Fibroblast of mammary gland (primary cell): ENCODE results near the gene TLCD2.
"Not testable (repeated sequence)": the region's sequence is repeated elsewhere in the genome, so short reads cannot be mapped to it uniquely, and the experiment has no call there.

Source experiments
- DNase-seq: peaks from one replicate; pipeline ENCODE4 v3.0.0-alpha.2; 2010; ENCODE audit warnings: low read depth
- H3K4me3 ChIP-seq: 2 replicates; pipeline ENCODE4 v1.5.1; 2011; ENCODE audit warnings: low read depth, mild to moderate bottlenecking, low read length, moderate library complexity; ENCODE audit not compliant: control insufficient read depth
- TF ChIP-seq, protein P1 (sequence below): conservative IDR thresholded peaks from 2 replicates; pipeline ENCODE4 v1.5.1; 2011; ENCODE audit warnings: low read depth, low read length, inconsistent platforms; ENCODE audit not compliant: control insufficient read depth, insufficient read depth

TLCD2 gene

GRCh38 chr17:1743088-1743439 lies 32.9 kb upstream of the TLCD2 start:
- H3K4me3 ChIP-seq, result no peak overlapping the region
- TF ChIP-seq, protein P1, sequence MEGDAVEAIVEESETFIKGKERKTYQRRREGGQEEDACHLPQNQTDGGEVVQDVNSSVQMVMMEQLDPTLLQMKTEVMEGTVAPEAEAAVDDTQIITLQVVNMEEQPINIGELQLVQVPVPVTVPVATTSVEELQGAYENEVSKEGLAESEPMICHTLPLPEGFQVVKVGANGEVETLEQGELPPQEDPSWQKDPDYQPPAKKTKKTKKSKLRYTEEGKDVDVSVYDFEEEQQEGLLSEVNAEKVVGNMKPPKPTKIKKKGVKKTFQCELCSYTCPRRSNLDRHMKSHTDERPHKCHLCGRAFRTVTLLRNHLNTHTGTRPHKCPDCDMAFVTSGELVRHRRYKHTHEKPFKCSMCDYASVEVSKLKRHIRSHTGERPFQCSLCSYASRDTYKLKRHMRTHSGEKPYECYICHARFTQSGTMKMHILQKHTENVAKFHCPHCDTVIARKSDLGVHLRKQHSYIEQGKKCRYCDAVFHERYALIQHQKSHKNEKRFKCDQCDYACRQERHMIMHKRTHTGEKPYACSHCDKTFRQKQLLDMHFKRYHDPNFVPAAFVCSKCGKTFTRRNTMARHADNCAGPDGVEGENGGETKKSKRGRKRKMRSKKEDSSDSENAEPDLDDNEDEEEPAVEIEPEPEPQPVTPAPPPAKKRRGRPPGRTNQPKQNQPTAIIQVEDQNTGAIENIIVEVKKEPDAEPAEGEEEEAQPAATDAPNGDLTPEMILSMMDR, result no peak

GRCh38 chr17:1742371-1743087 lies 32.4 kb upstream of the TLCD2 start, which contains the start of gene SERPINF2:
TSS of gene SERPINF2 (plus strand) at chr17:1742871. CDS start at chr17:1744996, 2,125 bp downstream.
- DNase-seq, result no peak
- no peak within 1 kb of the TSS for H3K4me3 ChIP-seq
- TF ChIP-seq, protein P1, result no peak

More at GRCh38 chr17:1743088-1743439, 32.9 kb upstream of the TLCD2 start:
- DNase-seq, result no peak

- H3K4me3 ChIP-seq, DNase-seq: not testable (repeated sequence)
Observed at GRCh38 chr17:1741899-1742298, 31.7 kb upstream of the TLCD2 start.

GRCh38 chr17:1737531-1738291 lies 27.5 kb upstream of the TLCD2 start:
- TF ChIP-seq, protein P1, result no peak

GRCh38 chr17:1736348-1737281 lies 26.4 kb upstream of the TLCD2 start:
- TF ChIP-seq, protein P1, result no peak
- H3K4me3 ChIP-seq, result no peak overlapping the region
- peak; percentile 85 for DNase-seq

More at GRCh38 chr17:1737531-1738291, 27.5 kb upstream of the TLCD2 start:
- no peak overlapping the region for H3K4me3 ChIP-seq
- no peak for DNase-seq

- TF ChIP-seq, protein P1, result no peak
- no peak overlapping the region for H3K4me3 ChIP-seq
- DNase-seq, result no peak
Observed at GRCh38 chr17:1735834-1736347, 25.7 kb upstream of the TLCD2 start.

- TF ChIP-seq, protein P1, result no peak
- H3K4me3 ChIP-seq, result no peak overlapping the region
- no peak for DNase-seq
Observed at GRCh38 chr17:1735418-1735817, 25.2 kb upstream of the TLCD2 start.
